Kidney glomerular epithelial cell (primary cell): ENCODE data around the gene MRPL46.
"Not testable (repeated sequence)": the region's sequence is repeated elsewhere in the genome, so short reads cannot be mapped to it uniquely, and the experiment has no call there.

Experiments used
- DNase-seq: peaks from one replicate; lab custom pipeline; 2025; lab: John Stamatoyannopoulos, UW

The MRPL46 gene

DNA sequence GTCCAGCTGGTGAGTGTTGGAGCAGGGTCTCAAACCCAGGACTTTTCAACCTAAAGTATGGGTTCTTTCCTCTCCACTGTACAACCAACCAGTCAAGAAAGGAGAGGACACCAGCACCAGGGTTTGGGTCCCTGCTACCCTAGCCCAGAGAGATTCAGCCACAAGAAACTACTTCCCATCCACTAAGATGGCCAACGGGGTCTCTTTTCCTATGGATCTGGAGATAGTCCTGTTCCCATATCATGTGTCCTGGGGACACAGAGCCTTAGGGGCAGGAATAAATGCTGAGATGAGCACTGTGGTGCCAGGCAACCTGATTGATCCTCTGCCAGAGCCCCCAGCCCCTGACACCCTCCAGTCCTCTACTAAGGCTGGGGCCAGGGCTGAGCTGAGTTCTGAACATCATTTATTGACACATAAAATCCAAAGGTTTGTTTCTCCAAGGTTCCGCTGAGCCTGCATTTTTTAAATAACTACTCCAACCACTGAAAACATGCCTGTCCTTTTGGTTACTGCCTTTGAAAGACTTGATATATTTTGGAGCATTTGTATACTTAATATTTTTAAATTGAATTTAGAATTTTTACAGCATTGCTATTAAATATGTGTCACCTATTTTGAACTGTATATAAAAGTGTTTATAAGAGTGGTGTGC lies 26.0 kb downstream of the MRPL46 start:
- no peak for DNase-seq

- DNase-seq: peak; percentile 69
These were observed 27.2 kb downstream of the MRPL46 start for GRCh38 chr15:88440021-88440420.

DNA sequence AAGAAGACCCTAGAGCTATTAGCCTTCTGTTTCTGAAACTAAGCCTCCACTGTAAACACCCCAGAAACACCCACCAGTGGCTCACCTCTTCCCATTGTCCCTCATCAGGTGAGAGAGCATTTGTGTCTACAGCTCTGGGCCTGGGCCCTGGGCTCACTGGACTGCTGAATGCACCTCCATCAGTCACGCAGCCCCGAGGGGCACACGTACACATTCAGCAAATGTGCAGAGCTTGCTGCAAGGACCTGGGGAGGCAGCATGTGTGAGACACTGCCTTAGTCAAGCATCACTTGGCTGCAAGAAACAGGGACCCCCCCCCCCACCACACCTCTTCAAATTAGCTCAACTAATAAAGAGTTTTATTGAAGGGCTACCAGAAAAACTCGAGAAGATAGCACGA lies 29.0 kb downstream of the MRPL46 start:
- DNase-seq: no peak

DNA sequence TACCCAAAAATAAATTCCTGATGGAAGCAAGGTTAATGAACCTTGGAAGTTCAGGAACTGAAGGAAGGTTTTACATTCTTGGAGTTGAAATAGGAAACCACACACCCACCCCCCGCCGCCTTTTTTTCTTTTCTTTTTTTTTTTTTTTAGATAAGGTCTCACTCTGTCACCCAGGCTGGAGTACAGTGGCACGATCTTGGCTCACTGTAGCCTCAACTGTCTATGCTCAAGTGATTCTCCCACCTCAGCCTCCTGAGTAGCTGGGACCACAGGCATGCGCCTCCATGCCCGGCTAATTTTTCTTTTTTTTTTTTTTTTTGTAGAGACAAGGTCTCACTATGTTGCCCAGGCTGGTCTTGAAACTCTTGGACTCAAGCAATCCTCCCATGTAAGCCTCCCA lies 33.1 kb downstream of the MRPL46 start:
- not testable (repeated sequence) for DNase-seq

- DNase-seq: no peak
These were observed 34.0 kb downstream of the MRPL46 start for GRCh38 chr15:88433046-88433685.

DNA sequence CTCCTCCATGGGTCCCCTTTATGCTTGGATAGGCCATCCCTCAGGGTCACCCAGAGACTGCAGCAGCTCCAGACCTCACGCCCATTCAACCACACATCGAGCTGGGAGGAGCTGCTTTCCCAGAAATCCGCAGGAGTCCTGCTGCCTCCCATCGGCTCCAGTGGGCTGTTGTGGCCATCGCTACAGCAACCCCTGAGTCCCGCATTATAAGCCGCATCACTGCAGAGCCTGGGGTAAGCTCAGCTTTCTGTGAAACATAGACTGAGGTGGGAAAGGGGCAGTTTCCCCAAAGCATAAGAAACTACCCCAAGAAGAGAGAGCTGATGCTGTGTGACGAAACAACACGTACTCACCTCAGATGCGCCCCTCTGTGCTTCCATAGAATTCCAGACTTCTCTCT lies 35.7 kb downstream of the MRPL46 start:
- DNase-seq: no peak

GRCh38 chr15:88430051-88430450 lies 37.1 kb downstream of the MRPL46 start:
- no peak for DNase-seq

DNA sequence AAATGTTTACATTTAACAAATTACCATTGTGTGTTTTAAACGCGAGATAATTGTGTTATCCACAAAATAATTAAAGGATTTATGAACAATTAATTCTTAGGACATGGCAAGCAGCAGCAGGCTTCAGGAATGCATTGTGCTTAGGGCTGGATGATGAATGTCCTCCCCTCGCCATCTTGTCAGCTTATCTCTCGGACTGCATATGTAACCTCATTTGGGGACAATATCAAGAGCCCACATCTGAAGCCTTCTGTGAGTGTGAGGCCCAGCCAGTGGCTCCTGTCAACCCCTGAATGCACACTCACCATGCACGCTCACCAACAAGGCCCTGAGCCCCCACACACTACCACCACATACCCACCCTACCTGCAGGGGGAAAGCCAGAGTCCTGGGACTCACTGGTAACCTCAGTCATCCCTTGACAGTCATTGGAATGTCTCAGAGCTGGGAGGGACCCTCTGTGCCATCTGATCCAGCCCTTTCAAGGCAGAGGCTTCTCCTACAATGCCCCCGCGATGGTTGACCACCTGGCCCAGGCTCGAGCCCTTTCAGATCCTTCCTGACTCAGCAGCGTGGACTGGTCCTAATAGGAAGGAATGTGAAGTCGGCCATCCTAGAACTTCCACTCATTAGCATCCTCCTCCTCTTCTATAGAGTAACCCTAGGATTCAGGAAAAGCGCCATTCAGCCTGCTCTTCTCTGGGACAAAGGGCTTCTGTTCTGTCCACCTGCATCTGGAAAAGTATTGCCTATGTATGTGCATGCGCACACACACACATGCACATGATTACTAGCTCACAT lies 38.2 kb downstream of the MRPL46 start:
- no peak for DNase-seq

DNA sequence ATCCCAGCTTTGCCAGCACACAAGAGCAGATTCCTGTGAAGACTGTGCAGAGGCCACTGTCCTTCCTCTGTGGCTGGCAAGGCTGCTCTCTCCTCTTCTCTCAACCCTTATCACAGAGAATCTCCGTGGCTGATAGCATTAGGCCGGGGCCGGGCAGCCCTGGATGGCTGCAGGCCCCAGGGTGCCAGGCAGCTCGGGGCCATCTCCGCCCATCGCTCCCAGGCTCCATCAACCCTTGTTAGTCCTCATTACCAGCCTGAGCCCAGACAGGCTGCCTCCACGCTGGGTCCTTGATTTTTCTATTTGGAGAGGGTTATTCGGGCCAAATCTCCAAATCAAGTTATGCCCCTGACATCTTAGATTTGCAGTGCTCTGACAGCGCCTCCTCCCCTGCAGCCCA lies 39.1 kb downstream of the MRPL46 start:
- no peak for DNase-seq

- DNase-seq: no peak
These were observed 40.9 kb downstream of the MRPL46 start for GRCh38 chr15:88426304-88426703.

GRCh38 chr15:88423331-88423730 lies 43.9 kb downstream of the MRPL46 start:
- DNase-seq: no peak

DNA sequence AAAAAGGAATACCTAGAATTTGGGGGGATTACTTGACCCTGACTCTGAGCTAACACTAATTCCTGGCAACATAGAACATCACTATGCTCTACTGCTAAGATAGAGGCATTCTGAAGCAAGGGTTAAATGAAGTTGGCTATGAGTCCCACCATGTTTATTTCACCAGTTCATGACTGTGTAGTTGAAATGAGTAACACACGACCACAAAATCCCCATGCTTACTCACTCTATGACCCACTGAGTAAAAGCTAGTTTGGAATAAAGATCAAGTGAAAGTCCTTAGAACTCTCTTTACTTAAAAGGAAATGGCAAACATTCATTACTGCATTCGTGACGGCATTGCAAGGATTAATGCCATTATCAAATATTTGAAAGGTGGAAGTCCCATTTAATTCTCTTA lies 47.4 kb downstream of the MRPL46 start:
- no peak for DNase-seq
